Common myeloid progenitor, CD34-positive (primary cell): Measurements from ENCODE around the gene LCE1A.
A peak's percentile ranks its signal among the peaks of the same experiment; 100 is the strongest.

ENCODE experiments used
- CTCF ChIA-PET: fragments of 350-600 bp; sonication (Branson Sonifier 250); formaldehyde crosslinking; loops from one replicate; lab custom pipeline; 2021; ENCODE audit warnings: antibody characterized with exemption; lab: Charles Lee
- POLR2A ChIA-PET: fragments of 350-600 bp; sonication (Branson Sonifier 250); formaldehyde crosslinking; loops from one replicate; lab custom pipeline; 2021; ENCODE audit warnings: antibody characterized with exemption; lab: Charles Lee
- DNase-seq, 3 donors: peaks; one replicate each; pipeline versions ENCODE4 v3.0.0 to v3.0.0-alpha.2; 2013
- H3K27ac ChIP-seq, 2 experiments: 1 replicate in 1 of 2; 2 replicates in 1 of 2; pipeline ENCODE4 v1.7.0; 2013; ENCODE audit warnings: inconsistent platforms in 2 of 2, low read length in 2 of 2, mild to moderate bottlenecking in 2 of 2, low read depth in 1 of 2, moderate library complexity in 1 of 2; ENCODE audit not compliant: severe bottlenecking in 2 of 2, insufficient read depth in 1 of 2, poor library complexity in 1 of 2
- H3K27me3 ChIP-seq, 5 experiments: replicated peaks in 2 of 5; 1 replicate in 3 of 5; 2 replicates in 2 of 5; pipeline versions ENCODE4 v1.6.1 to v1.7.0; 2013; ENCODE audit warnings: low read length in 4 of 5, mild to moderate bottlenecking in 2 of 5, moderate library complexity in 2 of 5, inconsistent platforms in 1 of 5; ENCODE audit not compliant: insufficient read depth in 5 of 5, control insufficient read depth in 4 of 5
- H3K36me3 ChIP-seq, 4 experiments: 1 replicate in 2 of 4; 2 replicates in 2 of 4; pipeline versions ENCODE4 v1.6.1 to v1.7.0; 2013; ENCODE audit warnings: low read length in 3 of 4, control low read depth in 1 of 4, mild to moderate bottlenecking in 1 of 4; ENCODE audit not compliant: control insufficient read depth in 4 of 4, insufficient read depth in 4 of 4
- H3K4me1 ChIP-seq, 4 experiments: 1 replicate in 3 of 4; 2 replicates in 1 of 4; pipeline versions ENCODE4 v1.6.1 to v1.7.1; 2013; ENCODE audit warnings: low read length in 3 of 4, mild to moderate bottlenecking in 3 of 4, control low read depth in 1 of 4, inconsistent platforms in 1 of 4, moderate library complexity in 1 of 4; ENCODE audit not compliant: control insufficient read depth in 4 of 4, insufficient read depth in 4 of 4; ENCODE audit errors: control extremely low read depth in 1 of 4
- H3K4me3 ChIP-seq, 7 experiments: 1 replicate in 4 of 7; 2 replicates in 3 of 7; pipeline versions ENCODE4 v1.5.1 to v1.7.0; 2013; ENCODE audit warnings: mild to moderate bottlenecking in 7 of 7, low read length in 6 of 7, moderate library complexity in 6 of 7, inconsistent platforms in 2 of 7, low read depth in 2 of 7, control low read depth in 1 of 7; ENCODE audit not compliant: insufficient read depth in 4 of 7, control insufficient read depth in 1 of 7; ENCODE audit errors: extremely low read depth in 1 of 7
- H3K9me3 ChIP-seq, 5 experiments: 1 replicate in 4 of 5; 2 replicates in 1 of 5; pipeline versions ENCODE4 v1.6.1 to v1.7.1; 2013; ENCODE audit warnings: low read length in 4 of 5, mild to moderate bottlenecking in 2 of 5, inconsistent platforms in 1 of 5, low read depth in 1 of 5, moderate library complexity in 1 of 5; ENCODE audit not compliant: control insufficient read depth in 4 of 5, insufficient read depth in 2 of 5; ENCODE audit errors: control extremely low read depth in 1 of 5
- WGBS: methylation state at CpG from one replicate; pipeline ENCODE4 v1.1.5; 2013; ENCODE audit not compliant: insufficient coverage; 5-methylcytosine and 5-hydroxymethylcytosine counted together

The LCE1A gene

GRCh38 chr1:152866321-152866720, 39.0 kb downstream of the LCE1A start:
- H3K4me1 ChIP-seq, result no peaks in the 10 kb centered on the region
- no peaks in the 10 kb centered on the region for H3K36me3 ChIP-seq
- no peak for DNase-seq
- ChIA-PET POLR2A (no interaction called here), CTCF (no interaction called here)
- peaks cover 0 to 12% (median 3%) of the 10 kb centered on the region in 5 experiments for H3K27me3 ChIP-seq
- no peaks in the 10 kb centered on the region for H3K9me3 ChIP-seq
- H3K27ac ChIP-seq, result no peak overlapping the region
- H3K4me3 ChIP-seq, result no peak overlapping the region
- WGBS, result 100% methylated on average over 2 of the region's 2 CpGs

- Histone ChIP-seq H3K4me3 (no peak overlapping the region), H3K27ac (no peak overlapping the region), H3K36me3 (no peaks in the 10 kb centered on the region), H3K27me3 (peaks cover 0 to 3% (median 0%) of the 10 kb centered on the region in 5 experiments), H3K9me3 (no peaks in the 10 kb centered on the region), H3K4me1 (no peaks in the 10 kb centered on the region)
- DNase-seq, result peak; percentile 52 to 79 (median 69)
- CTCF ChIA-PET, result interaction anchor here (0.9 to 5.4 kb wide), 11 partner anchors 12 to 359 kb away, joined by 3 to 21 read pairs (median 4); no protein-coding TSS in a partner anchor
- 50% methylated on average over 2 of the region's 9 CpGs for WGBS
- POLR2A ChIA-PET, result no interaction called here
These were observed 42.6 kb downstream of the LCE1A start for GRCh38 chr1:152869808-152870419.

GRCh38 chr1:152870831-152871730, 43.8 kb downstream of the LCE1A start:
- Histone ChIP-seq H3K27me3 (peaks cover 0 to 3% (median 0%) of the 10 kb centered on the region in 5 experiments), H3K4me1 (no peaks in the 10 kb centered on the region), H3K27ac (no peak overlapping the region), H3K4me3 (no peak overlapping the region), H3K9me3 (no peaks in the 10 kb centered on the region), H3K36me3 (no peaks in the 10 kb centered on the region)
- ChIA-PET POLR2A (no interaction called here), CTCF (interaction anchor here (0.9 to 5.4 kb wide), 9 partner anchors 18 to 358 kb away, joined by 3 to 21 read pairs (median 4); no protein-coding TSS in a partner anchor)
- 72% methylated on average over 8 of the region's 17 CpGs for WGBS
- DNase-seq, result peak; percentile 23 to 50 (median 44)

- Histone ChIP-seq H3K27ac (no peak overlapping the region), H3K9me3 (no peaks in the 10 kb centered on the region), H3K4me1 (no peaks in the 10 kb centered on the region), H3K27me3 (peaks cover 0 to 3% (median 0%) of the 10 kb centered on the region in 5 experiments), H3K36me3 (no peaks in the 10 kb centered on the region), H3K4me3 (no peak overlapping the region)
- ChIA-PET POLR2A (no interaction called here), CTCF (interaction anchor here (1.7 to 5.4 kb wide), 3 partner anchors 54 to 349 kb away, joined by 5 to 21 read pairs (median 13); no protein-coding TSS in a partner anchor)
- no peak for DNase-seq
- WGBS, result 97% methylated on average over 6 of the region's 6 CpGs
These were observed 44.5 kb downstream of the LCE1A start for GRCh38 chr1:152871731-152872126.

GRCh38 chr1:152873495-152873894, 46.2 kb downstream of the LCE1A start:
- Histone ChIP-seq H3K9me3 (no peaks in the 10 kb centered on the region), H3K4me1 (no peaks in the 10 kb centered on the region), H3K36me3 (no peaks in the 10 kb centered on the region), H3K4me3 (no peak overlapping the region), H3K27ac (no peak overlapping the region), H3K27me3 (peaks cover 0 to 3% (median 0%) of the 10 kb centered on the region in 5 experiments)
- ChIA-PET POLR2A (no interaction called here), CTCF (interaction anchor here (0.7 kb wide), 1 partner anchor 16 kb away, joined by 3 read pairs; no protein-coding TSS in a partner anchor)
- no peak for DNase-seq

GRCh38 chr1:152876827-152877226, 49.6 kb downstream of the LCE1A start:
- Histone ChIP-seq H3K4me3 (no peak overlapping the region), H3K9me3 (no peaks in the 10 kb centered on the region), H3K27me3 (peaks cover 0 to 3% (median 0%) of the 10 kb centered on the region in 5 experiments), H3K36me3 (no peaks in the 10 kb centered on the region), H3K4me1 (no peaks in the 10 kb centered on the region), H3K27ac (no peak overlapping the region)
- ChIA-PET POLR2A (no interaction called here), CTCF (no interaction called here)
- 100% methylated on average over 1 of the region's 1 CpG for WGBS
- no peak for DNase-seq
